Caco-2 (cell line): ENCODE measurements around the gene REV3L. TPM values are rescaled to one million over a fixed set of nuclear protein-coding genes. Genes with fewer than 3 reads are reported as not detected.

Experiments
- BruUV-seq: library from RNA; stranded (reverse); fragments of 400-500 nt; replicated peaks from 2 replicates; lab custom pipeline; 2021; lab: Mats Ljungman, UMichigan
- CTCF ChIA-PET: fragments of 300-600 bp; sonication (Branson Sonifier 250); formaldehyde crosslinking; loops from one replicate; lab custom pipeline; 2022; ENCODE audit warnings: antibody characterized with exemption; lab: Charles Lee
- POLR2A ChIA-PET: fragments of 300-600 bp; sonication (Branson Sonifier 250); formaldehyde crosslinking; loops from one replicate; lab custom pipeline; 2022; ENCODE audit warnings: antibody characterized with exemption; lab: Charles Lee
- DNase-seq, 2 experiments: peaks; one replicate each; pipeline versions ENCODE4 v3.0.0 to v3.0.0-alpha.2; 2020 to 2022
- H3K27me3 ChIP-seq: replicated peaks from 2 replicates; pipeline ENCODE4 v1.6.0; 2011; ENCODE audit warnings: low read length; ENCODE audit not compliant: control insufficient read depth, insufficient read depth
- H3K36me3 ChIP-seq: 2 replicates; pipeline ENCODE4 v1.5.1; 2011; ENCODE audit warnings: low read length; ENCODE audit not compliant: control insufficient read depth, insufficient read depth
- H3K4me1 ChIP-seq: fragments of 250-450 bp; sonication (Bioruptor Pico); 2 replicates; pipeline ENCODE4 v1.5.1; 2020; ENCODE audit warnings: mild to moderate bottlenecking
- H3K4me3 ChIP-seq: 2 replicates; pipeline ENCODE4 v1.5.1; 2011; ENCODE audit warnings: low read depth, mild to moderate bottlenecking, control low read depth, low read length
- H3K9me3 ChIP-seq: fragments of 250-450 bp; sonication (Bioruptor Pico); 2 replicates; pipeline ENCODE4 v1.5.1; 2020; ENCODE audit warnings: mild to moderate bottlenecking, moderate library complexity
- H3K27ac Mint-ChIP-seq: one replicate; pipeline ENCODE4 v1.8.0; 2022; ENCODE audit warnings: mixed read lengths; ENCODE audit not compliant: unreplicated experiment
- H3K27me3 Mint-ChIP-seq: one replicate; pipeline ENCODE4 v1.8.0; 2022; ENCODE audit warnings: mixed read lengths; ENCODE audit not compliant: insufficient read depth, unreplicated experiment
- H3K36me3 Mint-ChIP-seq: one replicate; pipeline ENCODE4 v1.8.0; 2022; ENCODE audit warnings: mild to moderate bottlenecking, mixed read lengths; ENCODE audit not compliant: insufficient read depth, unreplicated experiment
- H3K4me1 Mint-ChIP-seq: one replicate; pipeline ENCODE4 v1.8.0; 2022; ENCODE audit warnings: low read depth, mixed read lengths; ENCODE audit not compliant: unreplicated experiment
- H3K4me3 Mint-ChIP-seq: one replicate; pipeline ENCODE4 v1.8.0; 2022; ENCODE audit warnings: mild to moderate bottlenecking, moderate library complexity, mixed read lengths; ENCODE audit not compliant: unreplicated experiment
- H3K9me3 Mint-ChIP-seq: one replicate; pipeline ENCODE4 v1.8.0; 2022; ENCODE audit warnings: mixed read lengths; ENCODE audit not compliant: unreplicated experiment
- intact Hi-C: fragments of 100-400 bp; cut with micrococcal nuclease; formaldehyde crosslinking; loops from one replicate; pipeline ENCODE4 v1.10.0; 2022; ENCODE audit not compliant: unreplicated experiment
- total RNA-seq: library from RNA; stranded (reverse); gene quantifications from 2 replicates; pipeline ENCODE4 v1.2.3, GENCODE V29; 2022
- TF ChIP-seq, protein P1 (sequence below), 2 experiments: fragments of 200-600 bp in 1 of 2; IDR thresholded peaks; 1 replicate in 1 of 2; 2 replicates in 1 of 2; pipeline versions ENCODE4 v1.5.1 to v1.8.0; 2011 to 2022; ENCODE audit warnings: antibody characterized with exemption in 1 of 2, control low read depth in 1 of 2, inconsistent platforms in 1 of 2, low read depth in 1 of 2, low read length in 1 of 2, mild to moderate bottlenecking in 1 of 2, moderate library complexity in 1 of 2; ENCODE audit not compliant: insufficient read depth in 1 of 2, severe bottlenecking in 1 of 2, unreplicated experiment in 1 of 2

The REV3L gene
- total RNA-seq, 1 experiment from 2014 or later = 22.2 TPM

DNA sequence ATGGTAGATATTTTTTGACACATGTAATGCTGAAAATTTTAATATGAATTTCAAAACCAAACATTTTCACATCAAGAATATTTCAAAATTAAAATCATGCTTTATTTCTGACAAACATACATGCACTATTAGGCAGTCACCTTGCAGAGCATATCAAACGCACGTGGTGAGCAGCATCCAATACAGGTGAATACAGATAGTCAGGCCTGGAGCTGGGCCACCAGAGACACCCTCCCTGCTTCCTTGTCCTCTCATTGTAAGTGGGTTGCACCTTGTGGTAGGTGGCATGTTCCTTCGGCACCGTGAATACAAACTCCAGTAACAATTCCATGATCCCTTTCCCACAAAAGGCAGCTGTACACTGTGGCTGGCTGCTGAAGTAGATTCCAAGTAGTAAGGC, 8.9 kb downstream of the REV3L start:
- H3K4me3 Mint-ChIP-seq = no peak overlapping the region
- intact Hi-C loops = no loop called here
- ChIA-PET POLR2A (no interaction called here), CTCF (no interaction called here)
- H3K9me3 ChIP-seq = no peaks in the 10 kb centered on the region
- no peak overlapping the region for H3K27ac Mint-ChIP-seq
- no peak overlapping the region for H3K4me3 ChIP-seq
- H3K9me3 Mint-ChIP-seq = no peaks in the 10 kb centered on the region
- H3K36me3 ChIP-seq = no peaks in the 10 kb centered on the region
- peaks cover 28% of the 10 kb centered on the region for H3K4me1 Mint-ChIP-seq
- BruUV-seq = no TSS peak
- H3K27me3 ChIP-seq = no peaks in the 10 kb centered on the region
- H3K36me3 Mint-ChIP-seq = no peaks in the 10 kb centered on the region
- H3K4me1 ChIP-seq = peaks cover 22% of the 10 kb centered on the region
- TF ChIP-seq, protein P1, sequence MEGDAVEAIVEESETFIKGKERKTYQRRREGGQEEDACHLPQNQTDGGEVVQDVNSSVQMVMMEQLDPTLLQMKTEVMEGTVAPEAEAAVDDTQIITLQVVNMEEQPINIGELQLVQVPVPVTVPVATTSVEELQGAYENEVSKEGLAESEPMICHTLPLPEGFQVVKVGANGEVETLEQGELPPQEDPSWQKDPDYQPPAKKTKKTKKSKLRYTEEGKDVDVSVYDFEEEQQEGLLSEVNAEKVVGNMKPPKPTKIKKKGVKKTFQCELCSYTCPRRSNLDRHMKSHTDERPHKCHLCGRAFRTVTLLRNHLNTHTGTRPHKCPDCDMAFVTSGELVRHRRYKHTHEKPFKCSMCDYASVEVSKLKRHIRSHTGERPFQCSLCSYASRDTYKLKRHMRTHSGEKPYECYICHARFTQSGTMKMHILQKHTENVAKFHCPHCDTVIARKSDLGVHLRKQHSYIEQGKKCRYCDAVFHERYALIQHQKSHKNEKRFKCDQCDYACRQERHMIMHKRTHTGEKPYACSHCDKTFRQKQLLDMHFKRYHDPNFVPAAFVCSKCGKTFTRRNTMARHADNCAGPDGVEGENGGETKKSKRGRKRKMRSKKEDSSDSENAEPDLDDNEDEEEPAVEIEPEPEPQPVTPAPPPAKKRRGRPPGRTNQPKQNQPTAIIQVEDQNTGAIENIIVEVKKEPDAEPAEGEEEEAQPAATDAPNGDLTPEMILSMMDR (IDR thresholded peaks at IDR 0.05; ENCODE audit: insufficient read depth in 1 of 2, low read depth in 1 of 2, low read length in 1 of 2, severe bottlenecking in 1 of 2, unreplicated experiment in 1 of 2) = no peak
- no peaks in the 10 kb centered on the region for H3K27me3 Mint-ChIP-seq
- DNase-seq = no peak

DNA sequence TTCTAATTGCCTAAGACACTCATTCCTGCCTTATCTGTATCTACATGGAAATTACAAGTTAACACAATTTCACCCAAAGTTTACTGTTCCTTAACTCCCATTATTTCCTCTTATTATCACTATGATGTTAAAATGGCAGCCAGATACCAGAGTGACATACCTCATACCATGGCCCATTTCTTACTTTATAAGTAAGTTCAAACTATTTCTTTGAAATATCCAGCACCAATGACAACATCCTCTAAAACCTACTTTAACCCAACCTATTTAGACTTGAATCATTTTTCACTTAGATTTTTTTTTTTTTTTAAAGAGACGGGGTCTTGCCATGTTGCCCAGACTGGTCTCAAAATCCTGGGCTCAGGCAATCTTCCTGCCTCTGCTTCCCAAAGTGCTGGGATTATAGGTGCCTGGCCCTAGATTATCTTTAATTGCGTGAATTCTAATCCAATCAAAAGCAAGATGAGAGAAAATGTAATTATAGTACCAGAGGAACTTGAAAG, 10.0 kb downstream of the REV3L start:
- no peaks in the 10 kb centered on the region for H3K27me3 Mint-ChIP-seq
- no TSS peak for BruUV-seq
- H3K4me3 ChIP-seq = no peak overlapping the region
- H3K36me3 Mint-ChIP-seq = no peaks in the 10 kb centered on the region
- no peaks in the 10 kb centered on the region for H3K9me3 ChIP-seq
- no peak overlapping the region for H3K4me3 Mint-ChIP-seq
- intact Hi-C loops = no loop called here
- H3K27ac Mint-ChIP-seq = no peak overlapping the region
- H3K27me3 ChIP-seq = no peaks in the 10 kb centered on the region
- TF ChIP-seq, protein P1 (IDR thresholded peaks at IDR 0.05; ENCODE audit: insufficient read depth in 1 of 2, low read depth in 1 of 2, low read length in 1 of 2, severe bottlenecking in 1 of 2, unreplicated experiment in 1 of 2) = no peak
- DNase-seq = no peak
- H3K9me3 Mint-ChIP-seq = no peaks in the 10 kb centered on the region
- H3K36me3 ChIP-seq = no peaks in the 10 kb centered on the region
- CTCF ChIA-PET = no interaction called here
- H3K4me1 Mint-ChIP-seq = peaks cover 24% of the 10 kb centered on the region
- peaks cover 19% of the 10 kb centered on the region for H3K4me1 ChIP-seq
- POLR2A ChIA-PET = no interaction called here

- Mint-ChIP-seq H3K4me3 (no peak overlapping the region), H3K9me3 (no peaks in the 10 kb centered on the region), H3K36me3 (no peaks in the 10 kb centered on the region), H3K27ac (no peak overlapping the region), H3K4me1 (peaks cover 14% of the 10 kb centered on the region), H3K27me3 (no peaks in the 10 kb centered on the region)
- no peak overlapping the region for H3K4me3 ChIP-seq
- no peaks in the 10 kb centered on the region for H3K27me3 ChIP-seq
- TF ChIP-seq, protein P1 (IDR thresholded peaks at IDR 0.05; ENCODE audit: insufficient read depth in 1 of 2, low read depth in 1 of 2, low read length in 1 of 2, severe bottlenecking in 1 of 2, unreplicated experiment in 1 of 2) = no peak
- peaks cover 9% of the 10 kb centered on the region; the same call in 1 of the 2 replicates for H3K4me1 ChIP-seq
- no peaks in the 10 kb centered on the region for H3K36me3 ChIP-seq
- no peaks in the 10 kb centered on the region for H3K9me3 ChIP-seq
- no TSS peak for BruUV-seq
- ChIA-PET POLR2A (no interaction called here), CTCF (interaction anchor here (0.6 kb wide), 1 partner anchor 169 kb away, joined by 4 read pairs; no protein-coding TSS in a partner anchor)
- intact Hi-C loops = no loop called here
- DNase-seq = no peak
Measured at GRCh38 chr6:111471958-111472357, 11.1 kb downstream of the REV3L start.
